CD4-positive, CD25-positive, alpha-beta regulatory T cell (primary cell): ENCODE results near the gene NBR1. TPM values are rescaled to one million over a fixed set of nuclear protein-coding genes. Genes with fewer than 3 reads are reported as not detected.
"Not testable (repeated sequence)": the region's sequence is repeated elsewhere in the genome, so short reads cannot be mapped to it uniquely, and the experiment has no call there.

Experiments used
- ATAC-seq, 2 donors: fragments of 150-1000 bp; cut with Tn5 transposase; one replicate each; pipeline ENCODE4 v1.10.0; 2021; ENCODE audit warnings: low read depth in 2 of 2, moderate number of reproducible peaks in 2 of 2, moderate library complexity in 1 of 2
- DNase-seq, 3 donors: peaks; one replicate each; pipeline versions ENCODE4 v3.0.0 to v3.0.0-alpha.2; 2012 to 2022; ENCODE audit warnings: mixed read lengths in 1 of 3
- H3K27ac ChIP-seq: one replicate; pipeline ENCODE4 v1.7.0; 2013; ENCODE audit warnings: mild to moderate bottlenecking, low read length; ENCODE audit not compliant: insufficient read depth, poor library complexity, severe bottlenecking
- H3K27me3 ChIP-seq: one replicate; pipeline ENCODE4 v1.7.0; 2013; ENCODE audit warnings: low read length; ENCODE audit not compliant: control insufficient read depth, insufficient read depth
- H3K36me3 ChIP-seq: one replicate; pipeline ENCODE4 v1.7.0; 2013; ENCODE audit warnings: mild to moderate bottlenecking, low read length, moderate library complexity; ENCODE audit not compliant: control insufficient read depth, insufficient read depth
- H3K4me1 ChIP-seq: 2 replicates; pipeline ENCODE4 v1.7.0; 2013; ENCODE audit warnings: mild to moderate bottlenecking, low read length; ENCODE audit not compliant: insufficient read depth, control insufficient read depth, poor library complexity, severe bottlenecking
- H3K4me3 ChIP-seq: one replicate; pipeline ENCODE4 v1.7.0; 2013; ENCODE audit warnings: low read depth, mild to moderate bottlenecking, low read length, moderate library complexity
- H3K9me3 ChIP-seq, 2 experiments: 1 replicate in 1 of 2; 2 replicates in 1 of 2; pipeline ENCODE4 v1.7.0; 2013; ENCODE audit warnings: low read length in 2 of 2, mild to moderate bottlenecking in 1 of 2, moderate library complexity in 1 of 2; ENCODE audit not compliant: control insufficient read depth in 2 of 2
- H3K27ac Mint-ChIP-seq, 3 donors: one replicate each; pipeline ENCODE4 v1.8.0; 2020 to 2022; ENCODE audit warnings: mild to moderate bottlenecking in 3 of 3, mixed read lengths in 3 of 3, moderate library complexity in 2 of 3
- H3K27me3 Mint-ChIP-seq: one replicate; pipeline ENCODE4 v1.8.0; 2022; ENCODE audit warnings: mild to moderate bottlenecking, mixed read lengths
- H3K36me3 Mint-ChIP-seq: one replicate; pipeline ENCODE4 v1.8.0; 2020; ENCODE audit warnings: mixed read lengths
- H3K4me1 Mint-ChIP-seq, 4 donors: one replicate each; pipeline ENCODE4 v1.8.0; 2020 to 2022; ENCODE audit warnings: mixed read lengths in 4 of 4, mild to moderate bottlenecking in 1 of 4
- H3K4me3 Mint-ChIP-seq, 4 donors: one replicate each; pipeline ENCODE4 v1.8.0; 2020 to 2022; ENCODE audit warnings: mild to moderate bottlenecking in 4 of 4, mixed read lengths in 4 of 4, moderate library complexity in 3 of 4
- H3K9me3 Mint-ChIP-seq, 7 donors: one replicate each; pipeline ENCODE4 v1.8.0; 2020 to 2022; ENCODE audit warnings: mixed read lengths in 7 of 7, mild to moderate bottlenecking in 3 of 7, moderate library complexity in 2 of 7
- polyA plus RNA-seq, 4 donors: library from polyadenylated mRNA; unstranded; fragments of 300-500 nt; fragmentation: Illumina TruSeq; gene quantifications; one replicate each; pipeline ENCODE4 v1.2.3, GENCODE V29; 2021
- total RNA-seq: library from RNA; stranded (reverse); gene quantifications from one replicate; pipeline ENCODE4 v1.2.3, GENCODE V29; 2022

Gene NBR1
- total and polyA plus RNA-seq, 5 donors from 2014 or later: 65.0 to 104 (median 94.6) TPM

DNA sequence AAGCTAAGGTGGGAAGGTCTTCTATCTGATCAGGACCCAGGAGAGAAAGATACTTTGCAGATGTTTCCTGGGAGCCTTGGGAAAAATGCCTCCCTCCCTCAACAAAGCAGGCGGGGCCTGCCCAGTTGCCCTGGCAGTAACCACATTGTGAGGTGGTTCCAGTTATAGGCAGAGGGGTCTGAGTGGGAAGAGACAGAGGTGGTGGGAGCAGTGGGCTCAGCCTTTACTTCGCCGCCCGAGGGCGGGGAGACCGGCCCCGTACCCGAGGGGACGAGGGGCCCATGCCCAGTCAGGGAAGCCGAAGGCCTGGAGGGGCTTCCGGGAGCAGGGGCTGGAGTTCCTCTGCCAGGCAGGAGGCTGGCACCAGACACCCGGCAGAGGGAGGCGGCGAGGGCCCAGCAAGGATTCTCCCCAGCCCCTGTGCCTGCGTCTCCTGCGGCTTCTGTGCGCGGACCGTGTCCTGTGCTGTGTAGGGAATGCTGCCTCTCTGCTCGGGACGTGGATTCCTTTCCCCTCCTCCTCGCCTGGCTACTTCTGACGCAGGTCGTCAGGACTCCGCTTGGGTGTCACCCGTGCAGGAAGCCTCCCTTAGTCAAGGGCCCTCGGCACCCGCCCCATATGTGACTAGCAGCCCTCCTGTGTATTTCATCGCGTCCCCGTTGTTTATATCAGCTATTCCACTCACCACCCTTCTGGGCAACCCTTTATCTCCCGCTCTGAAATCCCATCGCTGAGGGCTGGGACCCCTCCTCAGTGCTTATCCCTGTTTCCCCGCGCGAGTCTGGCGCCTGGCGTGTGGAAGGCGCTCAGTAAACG, 60.4 kb downstream of the NBR1 start:
- H3K4me1 ChIP-seq, H3K4me3 ChIP-seq, H3K27ac ChIP-seq, H3K36me3 ChIP-seq, H3K4me3 Mint-ChIP-seq, H3K36me3 Mint-ChIP-seq, H3K9me3 ChIP-seq, H3K4me1 Mint-ChIP-seq, ATAC-seq, H3K27me3 Mint-ChIP-seq, H3K27ac Mint-ChIP-seq, H3K9me3 Mint-ChIP-seq, DNase-seq, H3K27me3 ChIP-seq: not testable (repeated sequence)

DNA sequence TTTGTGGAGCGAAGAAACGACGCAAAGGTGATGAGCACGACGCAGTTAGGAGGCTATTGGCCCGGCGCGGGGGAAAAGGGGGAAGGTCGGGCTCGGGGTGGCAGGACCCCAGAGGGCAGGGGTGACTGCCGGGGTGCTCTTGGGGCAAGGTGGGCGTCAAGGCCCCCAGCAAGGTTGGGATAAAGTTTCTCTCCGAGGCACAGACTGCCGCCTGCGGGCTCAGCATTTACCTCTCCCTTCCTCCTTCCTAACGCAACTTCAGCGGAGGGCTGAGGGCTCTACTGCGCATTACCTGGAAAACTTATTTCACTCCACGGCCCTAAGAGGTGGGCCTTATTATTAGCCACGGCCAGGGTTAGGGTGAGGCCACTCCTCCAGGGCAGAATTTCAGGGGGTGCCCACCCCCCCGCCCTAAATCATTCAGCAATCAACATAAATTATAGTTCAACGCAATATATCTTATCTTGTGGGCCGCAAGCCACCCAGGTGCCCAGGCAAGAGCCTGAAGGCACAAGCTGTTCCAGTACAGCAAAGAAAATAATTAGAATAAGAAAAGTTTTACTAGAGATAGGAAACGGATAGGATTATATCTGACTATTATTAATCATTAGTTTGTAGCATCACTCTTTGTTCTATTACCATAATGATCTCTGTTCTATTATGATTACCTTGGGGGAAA, 61.1 kb downstream of the NBR1 start:
- H3K36me3 Mint-ChIP-seq, DNase-seq, H3K4me3 ChIP-seq, H3K27me3 ChIP-seq, H3K9me3 Mint-ChIP-seq, H3K4me1 Mint-ChIP-seq, H3K4me1 ChIP-seq, H3K9me3 ChIP-seq, H3K27ac ChIP-seq, H3K27me3 Mint-ChIP-seq, H3K36me3 ChIP-seq, ATAC-seq: not testable (repeated sequence)
- Mint-ChIP-seq H3K27ac (peak overlapping the region in 1 of 3 donors; percentile 5), H3K4me3 (peak overlapping the region in 3 of 4 donors; percentile 44 to 86 (median 81))

DNA sequence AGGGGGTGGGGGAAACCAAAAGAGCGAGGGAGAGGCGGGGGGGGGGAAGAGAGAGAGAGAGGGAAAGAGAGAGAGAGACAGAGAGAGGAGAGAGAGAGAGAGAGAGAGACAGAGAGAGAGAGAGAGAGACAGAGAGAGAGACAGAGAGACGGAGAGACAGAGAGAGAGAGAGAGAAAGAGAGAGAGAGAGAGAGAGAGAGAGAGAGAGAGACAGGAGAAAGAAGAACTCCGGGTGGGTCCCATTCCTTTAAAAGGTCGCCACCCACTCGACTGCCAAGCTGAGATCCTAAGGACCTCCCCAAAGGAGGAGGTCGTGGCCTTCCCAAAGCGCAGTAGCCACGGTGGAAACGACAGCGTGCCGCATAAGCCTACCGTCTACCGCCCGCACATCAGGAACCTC, 62.2 kb downstream of the NBR1 start:
- H3K4me3 Mint-ChIP-seq: peak overlapping the region in 1 of 4 donors; percentile 50
- not testable (repeated sequence) for H3K36me3 Mint-ChIP-seq, DNase-seq, H3K36me3 ChIP-seq, H3K27ac ChIP-seq, H3K4me1 ChIP-seq, H3K4me1 Mint-ChIP-seq, ATAC-seq, H3K27me3 ChIP-seq, H3K27me3 Mint-ChIP-seq, H3K4me3 ChIP-seq, H3K27ac Mint-ChIP-seq, H3K9me3 Mint-ChIP-seq, H3K9me3 ChIP-seq

DNA sequence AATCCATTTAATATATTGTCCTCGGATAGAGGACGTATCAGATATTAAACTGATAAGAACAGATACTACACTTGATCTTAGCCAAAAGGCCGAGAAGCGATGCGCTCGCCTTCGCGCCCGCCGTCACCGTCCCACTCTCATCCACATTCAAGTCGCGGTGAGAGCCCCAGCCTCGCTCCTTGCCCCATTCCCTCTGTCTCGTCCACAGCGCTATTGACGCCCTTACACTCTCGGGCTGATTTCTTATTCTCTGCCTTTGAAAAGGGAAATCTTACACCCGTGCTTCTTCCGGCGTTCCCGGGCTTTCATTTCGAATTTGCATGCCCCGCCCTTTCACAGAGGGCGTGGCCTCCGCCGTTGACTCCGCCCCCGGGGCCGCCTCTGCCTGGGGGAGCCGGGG, 62.9 kb downstream of the NBR1 start, which contains the start of gene RNU2-1:
RNU2-1 (minus strand) TSS at position 101 of the 400 bp plus-strand sequence.
- not testable (repeated sequence) for H3K4me1 Mint-ChIP-seq, ATAC-seq, H3K27ac Mint-ChIP-seq

DNA sequence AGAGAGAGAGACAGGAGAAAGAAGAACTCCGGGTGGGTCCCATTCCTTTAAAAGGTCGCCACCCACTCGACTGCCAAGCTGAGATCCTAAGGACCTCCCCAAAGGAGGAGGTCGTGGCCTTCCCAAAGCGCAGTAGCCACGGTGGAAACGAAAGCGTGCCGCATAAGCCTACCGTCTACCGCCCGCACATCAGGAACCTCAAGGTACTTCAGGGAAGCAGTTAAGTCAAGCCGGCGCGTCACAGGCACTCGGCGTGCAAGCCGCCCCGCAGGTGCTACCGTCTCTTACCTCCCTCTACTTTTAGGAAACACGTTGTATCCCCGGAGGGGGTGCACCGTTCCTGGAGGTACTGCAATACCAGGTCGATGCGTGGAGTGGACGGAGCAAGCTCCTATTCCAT, 68.6 kb downstream of the NBR1 start:
- not testable (repeated sequence) for H3K27me3 Mint-ChIP-seq, H3K27me3 ChIP-seq, H3K4me3 Mint-ChIP-seq, H3K9me3 Mint-ChIP-seq, H3K9me3 ChIP-seq, H3K4me1 ChIP-seq, H3K36me3 ChIP-seq, H3K4me1 Mint-ChIP-seq, H3K27ac Mint-ChIP-seq, H3K27ac ChIP-seq, DNase-seq, H3K36me3 Mint-ChIP-seq, ATAC-seq, H3K4me3 ChIP-seq

More for the DNA sequence above, 62.9 kb downstream of the NBR1 start, which contains the start of gene RNU2-1:
- not testable (repeated sequence) for H3K9me3 Mint-ChIP-seq, H3K4me3 ChIP-seq, H3K36me3 Mint-ChIP-seq, H3K27me3 Mint-ChIP-seq, H3K36me3 ChIP-seq, H3K9me3 ChIP-seq, H3K4me1 ChIP-seq, H3K27ac ChIP-seq, DNase-seq, H3K27me3 ChIP-seq
- H3K4me3 Mint-ChIP-seq: peak within 1 kb of the TSS in 1 of 4 donors; percentile 50

DNA sequence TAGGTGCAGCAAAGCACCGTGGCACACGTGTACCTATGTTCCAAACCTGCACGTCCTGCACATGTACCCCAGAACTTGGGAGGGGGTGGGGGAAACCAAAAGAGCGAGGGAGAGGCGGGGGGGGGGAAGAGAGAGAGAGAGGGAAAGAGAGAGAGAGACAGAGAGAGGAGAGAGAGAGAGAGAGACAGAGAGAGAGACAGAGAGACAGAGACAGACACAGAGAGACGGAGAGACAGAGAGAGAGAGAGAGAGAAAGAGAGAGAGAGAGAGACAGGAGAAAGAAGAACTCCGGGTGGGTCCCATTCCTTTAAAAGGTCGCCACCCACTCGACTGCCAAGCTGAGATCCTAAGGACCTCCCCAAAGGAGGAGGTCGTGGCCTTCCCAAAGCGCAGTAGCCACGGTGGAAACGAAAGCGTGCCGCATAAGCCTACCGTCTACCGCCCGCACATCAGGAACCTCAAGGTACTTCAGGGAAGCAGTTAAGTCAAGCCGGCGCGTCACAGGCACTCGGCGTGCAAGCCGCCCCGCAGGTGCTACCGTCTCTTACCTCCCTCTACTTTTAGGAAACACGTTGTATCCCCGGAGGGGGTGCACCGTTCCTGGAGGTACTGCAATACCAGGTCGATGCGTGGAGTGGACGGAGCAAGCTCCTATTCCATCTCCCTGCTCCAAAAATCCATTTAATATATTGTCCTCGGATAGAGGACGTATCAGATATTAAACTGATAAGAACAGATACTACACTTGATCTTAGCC, 69.8 kb downstream of the NBR1 start:
- not testable (repeated sequence) for H3K36me3 ChIP-seq, H3K27me3 Mint-ChIP-seq, H3K4me1 Mint-ChIP-seq, H3K27ac ChIP-seq, H3K4me3 Mint-ChIP-seq, H3K27me3 ChIP-seq, H3K9me3 ChIP-seq, H3K36me3 Mint-ChIP-seq, H3K4me1 ChIP-seq, H3K9me3 Mint-ChIP-seq, H3K27ac Mint-ChIP-seq, ATAC-seq, H3K4me3 ChIP-seq, DNase-seq

DNA sequence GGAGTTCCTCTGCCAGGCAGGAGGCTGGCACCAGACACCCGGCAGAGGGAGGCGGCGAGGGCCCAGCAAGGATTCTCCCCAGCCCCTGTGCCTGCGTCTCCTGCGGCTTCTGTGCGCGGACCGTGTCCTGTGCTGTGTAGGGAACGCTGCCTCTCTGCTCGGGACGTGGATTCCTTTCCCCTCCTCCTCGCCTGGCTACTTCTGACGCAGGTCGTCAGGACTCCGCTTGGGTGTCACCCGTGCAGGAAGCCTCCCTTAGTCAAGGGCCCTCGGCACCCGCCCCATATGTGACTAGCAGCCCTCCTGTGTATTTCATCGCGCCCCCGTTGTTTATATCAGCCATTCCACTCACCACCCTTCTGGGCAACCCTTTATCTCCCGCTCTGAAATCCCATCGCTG, 75.4 kb downstream of the NBR1 start:
- DNase-seq: peak in 1 of 3 donors; percentile 56

More for the DNA sequence above, 75.4 kb downstream of the NBR1 start:
- not testable (repeated sequence) for H3K4me1 Mint-ChIP-seq, H3K27me3 ChIP-seq, H3K4me3 Mint-ChIP-seq, H3K4me1 ChIP-seq, ATAC-seq, H3K27ac Mint-ChIP-seq, H3K36me3 Mint-ChIP-seq, H3K36me3 ChIP-seq, H3K9me3 ChIP-seq, H3K9me3 Mint-ChIP-seq, H3K27me3 Mint-ChIP-seq, H3K27ac ChIP-seq, H3K4me3 ChIP-seq
